Activated CD4-positive, alpha-beta T cell treated with anti-CD3 and anti-CD28 coated beads, Interleukin-2, amount 50 U/mL, for 24 hours (primary cell): ENCODE results near the gene PRDM5.
"Not testable (repeated sequence)": the region's sequence is repeated elsewhere in the genome, so short reads cannot be mapped to it uniquely, and the experiment has no call there.

Experiments used
- DNase-seq, 2 donors: peaks; one replicate each; pipeline ENCODE4 v3.0.0-alpha.2; 2020; ENCODE audit warnings: low read depth in 1 of 2, low spot score in 1 of 2

The PRDM5 gene

GRCh38 chr4:120659616-120660170 lies 262.8 kb downstream of the PRDM5 start:
- DNase-seq: no peak

- no peak for DNase-seq
These were observed 263.8 kb downstream of the PRDM5 start for GRCh38 chr4:120658772-120659171.

- no peak for DNase-seq
These were observed 268.5 kb downstream of the PRDM5 start for GRCh38 chr4:120653804-120654573.

GRCh38 chr4:120648336-120648735 lies 274.2 kb downstream of the PRDM5 start:
- DNase-seq: not testable (repeated sequence)
